GM19240 (cell line): ENCODE measurements around the gene PRKD1.
"Not testable (repeated sequence)": the region's sequence is repeated elsewhere in the genome, so short reads cannot be mapped to it uniquely, and the experiment has no call there.

ENCODE experiments used
- DNase-seq: peaks from one replicate; pipeline ENCODE4 v3.0.0; 2011; ENCODE audit warnings: low spot score; ENCODE audit not compliant: insufficient read length

The PRKD1 gene

GRCh38 chr14:29743531-29743930 lies 184.1 kb downstream of the PRKD1 start:
- no peak for DNase-seq

DNA sequence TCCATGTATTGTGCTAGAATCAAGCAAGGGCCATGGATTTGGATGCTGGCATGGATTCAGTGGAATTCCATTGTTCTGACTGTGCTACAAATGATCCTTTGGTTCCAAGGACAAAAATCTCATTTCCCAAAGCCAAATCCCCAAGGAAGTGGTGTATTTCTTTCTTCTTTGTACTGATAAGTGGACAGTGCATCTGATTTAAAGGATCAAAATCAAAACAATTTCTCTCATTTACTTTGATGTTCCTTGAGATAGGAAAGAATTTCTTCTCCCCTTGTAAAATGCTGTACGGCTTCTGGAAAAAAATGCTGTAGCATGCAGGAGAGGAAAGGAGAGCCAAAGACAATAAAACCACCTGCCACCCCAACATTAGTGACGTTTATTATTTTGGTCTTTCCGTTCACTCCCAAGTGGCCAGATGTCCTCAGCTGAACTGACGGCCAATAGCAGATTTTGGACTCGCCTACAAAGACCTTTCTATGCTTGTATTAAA lies 185.7 kb downstream of the PRKD1 start:
- DNase-seq: no peak

GRCh38 chr14:29740491-29740890 lies 187.2 kb downstream of the PRKD1 start:
- DNase-seq: no peak

DNA sequence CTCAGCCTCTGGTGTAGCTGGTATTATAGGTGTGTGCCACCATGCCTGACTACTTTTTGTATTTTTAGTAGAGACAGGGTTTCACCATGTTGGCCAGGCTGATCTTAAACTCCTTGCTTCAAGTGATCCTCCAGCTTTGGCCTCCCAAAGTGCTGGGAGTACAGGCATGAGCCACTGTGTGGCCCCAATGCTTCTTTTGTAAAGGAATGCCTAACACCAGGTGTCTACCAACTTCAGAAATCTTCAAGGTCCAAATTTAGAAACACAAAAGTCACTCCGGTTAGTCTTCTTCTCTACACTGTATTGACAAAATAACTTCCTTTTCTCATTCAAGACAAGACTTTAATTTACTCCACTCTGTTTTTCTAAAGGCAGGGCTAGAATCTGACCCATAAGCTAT lies 188.7 kb downstream of the PRKD1 start:
- no peak for DNase-seq

GRCh38 chr14:29738056-29738455 lies 189.6 kb downstream of the PRKD1 start:
- DNase-seq: no peak

- DNase-seq: no peak
These were observed 192.2 kb downstream of the PRKD1 start for GRCh38 chr14:29735459-29735858.

DNA sequence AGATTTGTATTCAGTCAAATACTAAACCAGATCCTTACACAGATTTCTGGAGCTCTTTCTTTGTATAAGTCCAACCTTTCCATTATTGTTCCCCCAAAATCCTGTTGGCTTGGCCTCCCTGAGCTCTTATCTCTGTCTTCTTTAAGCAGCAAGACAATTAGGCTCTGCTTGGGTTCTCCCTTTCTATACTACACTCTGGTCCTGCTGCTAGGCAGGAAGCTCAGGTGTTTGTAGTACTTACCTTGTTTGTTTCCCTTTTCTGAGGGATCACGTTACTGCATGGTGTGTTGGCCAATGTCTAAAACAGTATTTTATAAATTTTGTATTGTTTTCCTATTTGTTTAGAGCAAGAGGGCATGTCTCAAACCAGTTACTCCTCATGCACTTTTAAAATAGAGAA lies 192.9 kb downstream of the PRKD1 start:
- no peak for DNase-seq

GRCh38 chr14:29726560-29727331 lies 200.9 kb downstream of the PRKD1 start:
- not testable (repeated sequence) for DNase-seq

DNA sequence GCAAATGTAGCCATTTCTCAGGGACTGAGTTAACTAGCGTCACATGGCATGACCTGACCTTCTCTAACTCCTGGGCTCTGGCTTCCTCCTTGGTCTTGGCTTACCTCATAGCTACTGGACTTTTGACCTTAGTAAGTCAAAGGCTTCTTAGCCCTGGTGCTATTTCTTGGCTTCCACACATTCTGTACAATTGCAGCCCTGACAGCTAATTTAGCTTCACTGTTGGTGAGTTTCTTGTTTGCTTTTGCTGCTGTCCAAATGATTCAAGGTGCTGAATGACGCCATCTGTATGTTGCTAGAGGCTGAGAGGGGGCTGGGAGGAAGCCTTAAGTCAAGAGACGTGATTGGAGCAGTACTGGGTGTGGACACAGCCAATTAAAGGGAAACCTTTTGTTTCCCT lies 202.7 kb downstream of the PRKD1 start:
- no peak for DNase-seq

GRCh38 chr14:29722831-29723230 lies 204.8 kb downstream of the PRKD1 start:
- DNase-seq: no peak

- no peak for DNase-seq
These were observed 206.1 kb downstream of the PRKD1 start for GRCh38 chr14:29721586-29721985.

DNA sequence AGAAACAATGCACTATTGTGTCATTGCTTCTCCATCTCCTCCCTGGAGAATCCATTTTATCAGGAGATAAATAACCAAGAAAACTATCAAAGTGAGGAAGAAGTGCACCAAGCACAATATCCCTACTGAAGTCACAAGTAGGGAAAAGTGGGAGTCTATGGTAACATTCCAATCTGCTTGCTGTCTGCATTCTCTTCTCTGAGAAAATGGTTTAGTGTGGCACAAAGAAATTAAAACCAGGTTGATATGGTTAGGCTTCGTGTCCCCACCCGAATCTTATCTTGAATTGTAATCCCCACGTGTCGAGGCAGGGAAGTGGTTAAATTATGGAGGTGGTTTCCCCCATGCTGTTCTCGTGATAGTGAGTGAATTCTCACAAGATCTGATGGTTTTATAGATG lies 209.7 kb downstream of the PRKD1 start:
- no peak for DNase-seq

- DNase-seq: no peak
These were observed 211.5 kb downstream of the PRKD1 start for GRCh38 chr14:29716150-29716549.

GRCh38 chr14:29712601-29713000 lies 215.0 kb downstream of the PRKD1 start:
- no peak for DNase-seq

- no peak for DNase-seq
These were observed 217.6 kb downstream of the PRKD1 start for GRCh38 chr14:29710015-29710414.

- no peak for DNase-seq
These were observed 218.2 kb downstream of the PRKD1 start for GRCh38 chr14:29709490-29709889.

- no peak for DNase-seq
These were observed 220.9 kb downstream of the PRKD1 start for GRCh38 chr14:29706700-29707099.

- no peak for DNase-seq
These were observed 221.8 kb downstream of the PRKD1 start for GRCh38 chr14:29705801-29706200.

- not testable (repeated sequence) for DNase-seq
These were observed 238.1 kb downstream of the PRKD1 start for GRCh38 chr14:29689597-29689996.

DNA sequence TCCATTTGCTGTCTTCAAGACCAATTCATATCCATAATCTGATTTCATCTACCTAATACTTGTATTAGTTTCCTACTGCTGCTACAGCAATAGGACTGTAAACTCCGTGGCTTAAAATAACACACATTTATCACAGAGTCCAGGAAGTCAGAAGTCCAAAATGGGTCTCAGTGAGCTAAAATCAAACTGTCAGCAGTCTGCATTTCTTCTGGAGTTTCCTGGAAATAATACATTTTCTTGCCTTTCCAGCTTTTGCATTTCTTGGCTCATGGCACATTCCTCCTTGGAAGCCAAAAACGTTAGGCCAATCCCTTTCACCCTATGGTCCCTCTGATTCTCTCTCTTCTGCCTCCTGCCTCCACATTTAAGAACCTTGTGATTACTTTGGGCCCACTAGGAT lies 239.8 kb downstream of the PRKD1 start:
- no peak for DNase-seq

DNA sequence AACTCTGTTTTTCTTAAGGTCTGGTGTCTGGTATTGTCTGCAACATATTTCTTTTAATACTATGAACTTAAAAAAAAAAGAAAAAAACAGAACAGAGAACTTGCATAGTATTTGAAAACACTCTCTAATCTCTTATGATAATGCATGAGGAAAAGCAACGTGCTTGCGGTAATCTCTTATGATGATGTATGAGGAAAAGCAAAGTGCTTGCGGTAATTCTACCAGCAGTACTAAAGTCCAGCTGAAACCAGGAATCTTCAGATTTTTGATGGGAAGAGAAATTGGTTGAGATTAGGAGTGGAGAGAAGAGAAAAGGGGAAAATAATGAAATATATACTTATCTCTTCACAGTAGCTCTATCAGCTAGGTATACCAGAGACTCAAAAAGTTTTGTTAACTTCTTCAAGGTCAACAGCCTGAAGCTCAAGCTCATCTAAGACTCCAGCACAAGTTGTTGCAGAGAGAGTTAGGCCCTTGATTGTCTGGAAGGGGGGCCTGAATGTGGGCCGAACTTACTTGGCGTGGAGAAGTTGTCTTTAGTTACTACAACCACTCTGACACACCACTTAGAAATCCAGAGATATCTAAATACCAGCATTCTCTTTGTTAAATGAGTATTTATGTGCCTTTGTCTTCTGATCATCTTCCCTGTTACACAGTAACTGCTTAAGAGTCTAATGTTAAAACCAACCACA lies 240.4 kb downstream of the PRKD1 start:
- DNase-seq: no peak

- no peak for DNase-seq
These were observed 242.7 kb downstream of the PRKD1 start for GRCh38 chr14:29684926-29685325.

DNA sequence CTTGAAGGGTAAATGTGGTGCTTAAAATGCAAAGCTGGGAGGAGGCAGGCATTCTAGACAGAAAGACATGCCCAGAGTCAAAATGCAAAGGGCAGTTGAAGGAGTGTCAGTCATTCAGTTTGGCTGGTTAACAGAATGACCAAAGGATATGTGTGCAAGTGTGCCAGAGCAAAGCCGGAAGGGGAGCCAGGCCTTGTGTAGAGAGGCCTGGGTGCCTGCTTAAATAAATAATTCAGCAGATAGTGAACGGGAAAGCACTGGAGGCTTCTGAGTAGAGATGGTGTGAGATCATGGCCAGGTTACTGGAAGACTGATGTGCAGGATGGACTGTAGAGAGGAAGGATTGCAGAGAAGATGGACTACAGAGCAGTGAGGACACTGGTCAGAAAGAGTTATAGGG lies 244.9 kb downstream of the PRKD1 start:
- DNase-seq: no peak
